ENCODE results near the gene MEIS1.

MEIS1 gene

GRCh38 chr2:66463206-66463755, 28.4 kb downstream of the MEIS1 start:
- Histone ChIP-seq H3K27me3 (no peaks in the 10 kb centered on the region), H3K27ac (no peak overlapping the region), H3K4me3 (ENCODE audit: low read depth in 1 of 2, low read length in 1 of 2) (no peak overlapping the region), H3K9me3 (no peaks in the 10 kb centered on the region), H3K36me3 (no peaks in the 10 kb centered on the region), H3K4me1 (ENCODE audit: control insufficient read depth in 1 of 2, insufficient read depth in 1 of 2, low read depth in 1 of 2, low read length in 1 of 2) (no peaks in the 10 kb centered on the region)
- TF ChIP-seq CTCF (IDR thresholded peaks at IDR 0.05) = no peak

GRCh38 chr2:66464930-66465637, 30.2 kb downstream of the MEIS1 start:
- Histone ChIP-seq H3K9me3 (no peaks in the 10 kb centered on the region), H3K36me3 (no peaks in the 10 kb centered on the region), H3K4me3 (ENCODE audit: low read depth in 1 of 2, low read length in 1 of 2) (no peak overlapping the region), H3K27me3 (no peaks in the 10 kb centered on the region), H3K27ac (no peak overlapping the region), H3K4me1 (ENCODE audit: control insufficient read depth in 1 of 2, insufficient read depth in 1 of 2, low read depth in 1 of 2, low read length in 1 of 2) (no peaks in the 10 kb centered on the region)
- no peak for TF ChIP-seq CTCF (IDR thresholded peaks at IDR 0.05)

- no peak overlapping the region for H3K4me3 ChIP-seq (ENCODE audit: low read depth in 1 of 2, low read length in 1 of 2)
- no peaks in the 10 kb centered on the region for H3K36me3 ChIP-seq
- H3K9me3 ChIP-seq = no peaks in the 10 kb centered on the region
- H3K4me1 ChIP-seq (ENCODE audit: control insufficient read depth in 1 of 2, insufficient read depth in 1 of 2, low read depth in 1 of 2, low read length in 1 of 2) = no peaks in the 10 kb centered on the region
- H3K27ac ChIP-seq = no peak overlapping the region
- no peak for TF ChIP-seq CTCF (IDR thresholded peaks at IDR 0.05)
- no peaks in the 10 kb centered on the region for H3K27me3 ChIP-seq
These were observed 31.5 kb downstream of the MEIS1 start for GRCh38 chr2:66466433-66466832.

- no peak overlapping the region for H3K27ac ChIP-seq
- no peak overlapping the region for H3K4me3 ChIP-seq (ENCODE audit: low read depth in 1 of 2, low read length in 1 of 2)
- H3K4me1 ChIP-seq (ENCODE audit: control insufficient read depth in 1 of 2, insufficient read depth in 1 of 2, low read depth in 1 of 2, low read length in 1 of 2) = no peaks in the 10 kb centered on the region
- no peaks in the 10 kb centered on the region for H3K36me3 ChIP-seq
- H3K27me3 ChIP-seq = no peaks in the 10 kb centered on the region
- no peak for TF ChIP-seq CTCF (IDR thresholded peaks at IDR 0.05)
- H3K9me3 ChIP-seq = no peaks in the 10 kb centered on the region
These were observed 32.8 kb downstream of the MEIS1 start for GRCh38 chr2:66467718-66468117.

- Histone ChIP-seq H3K36me3 (no peaks in the 10 kb centered on the region), H3K27ac (no peak overlapping the region), H3K4me3 (ENCODE audit: low read depth in 1 of 2, low read length in 1 of 2) (no peak overlapping the region), H3K4me1 (ENCODE audit: control insufficient read depth in 1 of 2, insufficient read depth in 1 of 2, low read depth in 1 of 2, low read length in 1 of 2) (peaks cover 0 to under 1% of the 10 kb centered on the region in 2 experiments), H3K27me3 (no peaks in the 10 kb centered on the region), H3K9me3 (no peaks in the 10 kb centered on the region)
- TF ChIP-seq CTCF (IDR thresholded peaks at IDR 0.05) = no peak
These were observed 34.4 kb downstream of the MEIS1 start for GRCh38 chr2:66469214-66469902.
